ENCODE results near the gene TMEM97.
"Not testable (repeated sequence)": the region's sequence is repeated elsewhere in the genome, so short reads cannot be mapped to it uniquely, and the experiment has no call there.

TMEM97 gene

GRCh38 chr17:28338769-28339212, 19.8 kb downstream of the TMEM97 start:
- DNase-seq, result not testable (repeated sequence)

DNA sequence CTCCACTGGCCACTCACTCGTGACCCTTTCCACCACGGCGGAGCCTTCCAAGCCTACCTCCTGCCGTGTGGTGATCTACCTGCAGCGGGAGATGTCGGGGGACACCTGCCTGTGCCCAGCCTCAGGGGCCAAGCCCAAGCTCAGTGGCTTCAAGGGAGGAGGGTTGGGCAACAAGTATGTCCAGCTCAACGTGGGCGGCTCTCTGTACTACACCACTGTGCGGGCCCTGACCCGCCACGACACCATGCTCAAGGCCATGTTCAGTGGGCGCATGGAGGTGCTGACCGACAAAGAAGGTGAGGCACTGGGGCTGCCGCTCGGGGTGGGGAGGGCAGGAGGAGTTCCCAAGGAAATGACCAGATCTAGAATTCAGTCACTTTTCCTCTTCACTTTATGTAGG, 20.4 kb downstream of the TMEM97 start:
- no peak for DNase-seq

DNA sequence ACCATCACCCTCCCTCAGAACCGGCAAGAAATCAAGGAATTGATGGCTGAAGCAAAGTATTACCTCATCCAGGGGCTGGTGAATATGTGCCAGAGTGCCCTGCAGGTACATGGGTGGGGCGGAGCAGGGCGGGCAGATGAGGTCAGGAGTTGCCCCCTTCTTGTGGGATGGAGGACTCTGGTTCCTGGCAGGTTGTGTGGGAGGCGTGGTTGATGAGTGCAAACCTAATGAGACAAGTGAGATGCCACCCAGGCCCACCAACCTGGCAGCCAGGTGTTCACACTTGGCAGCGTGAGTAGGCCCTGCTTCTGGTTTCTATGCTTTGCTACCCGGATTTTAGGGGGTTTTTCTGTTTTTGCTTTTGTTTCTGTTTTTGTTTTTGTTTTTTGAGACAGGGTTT, 21.4 kb downstream of the TMEM97 start:
- DNase-seq, result no peak

GRCh38 chr17:28341516-28341915, 22.5 kb downstream of the TMEM97 start:
- no peak for DNase-seq

- no peak for DNase-seq
Measured at GRCh38 chr17:28342313-28342712, 23.3 kb downstream of the TMEM97 start.

GRCh38 chr17:28343491-28343932, 24.5 kb downstream of the TMEM97 start:
- no peak for DNase-seq

DNA sequence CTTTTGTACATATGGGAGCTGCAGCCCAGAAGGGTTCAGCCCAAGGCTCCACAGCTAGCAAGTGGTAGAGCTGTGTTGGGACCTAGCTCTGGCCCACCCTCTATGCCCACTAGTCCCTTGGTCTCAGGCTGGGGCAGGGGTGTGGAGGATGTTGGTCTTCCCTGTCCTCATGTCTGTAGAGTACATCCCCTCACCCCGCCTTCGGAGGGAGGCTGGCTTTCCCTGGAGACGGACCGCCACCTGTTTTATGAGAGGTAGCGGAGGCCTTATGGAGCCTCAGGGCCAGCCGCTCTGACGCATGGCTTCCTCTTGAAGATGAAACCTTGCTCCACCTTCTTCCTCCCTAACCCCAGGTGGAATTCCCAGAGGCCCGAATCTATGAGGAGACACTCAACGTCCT, 25.0 kb downstream of the TMEM97 start:
- no peak for DNase-seq

DNA sequence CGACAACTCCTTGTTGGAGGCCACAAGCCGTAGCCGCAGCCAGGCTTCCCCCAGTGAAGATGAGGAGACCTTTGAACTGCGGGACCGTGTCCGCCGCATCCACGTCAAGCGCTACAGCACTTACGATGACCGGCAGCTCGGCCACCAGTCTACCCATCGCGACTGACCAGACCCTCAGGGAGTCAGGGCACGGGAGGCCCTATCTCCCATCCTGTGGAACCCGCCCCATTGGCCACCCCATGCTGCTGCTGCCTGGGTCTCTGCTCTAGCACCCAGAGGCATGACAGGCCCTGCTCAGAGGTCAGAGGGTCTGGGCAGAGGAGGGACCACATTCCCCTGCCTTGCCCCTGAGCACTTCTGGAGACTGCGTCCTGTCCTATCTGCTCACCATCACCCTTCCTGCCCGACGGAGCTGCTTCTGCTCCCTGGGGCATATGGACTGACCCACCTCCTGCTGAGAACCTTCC, 25.5 kb downstream of the TMEM97 start:
- no peak for DNase-seq

DNA sequence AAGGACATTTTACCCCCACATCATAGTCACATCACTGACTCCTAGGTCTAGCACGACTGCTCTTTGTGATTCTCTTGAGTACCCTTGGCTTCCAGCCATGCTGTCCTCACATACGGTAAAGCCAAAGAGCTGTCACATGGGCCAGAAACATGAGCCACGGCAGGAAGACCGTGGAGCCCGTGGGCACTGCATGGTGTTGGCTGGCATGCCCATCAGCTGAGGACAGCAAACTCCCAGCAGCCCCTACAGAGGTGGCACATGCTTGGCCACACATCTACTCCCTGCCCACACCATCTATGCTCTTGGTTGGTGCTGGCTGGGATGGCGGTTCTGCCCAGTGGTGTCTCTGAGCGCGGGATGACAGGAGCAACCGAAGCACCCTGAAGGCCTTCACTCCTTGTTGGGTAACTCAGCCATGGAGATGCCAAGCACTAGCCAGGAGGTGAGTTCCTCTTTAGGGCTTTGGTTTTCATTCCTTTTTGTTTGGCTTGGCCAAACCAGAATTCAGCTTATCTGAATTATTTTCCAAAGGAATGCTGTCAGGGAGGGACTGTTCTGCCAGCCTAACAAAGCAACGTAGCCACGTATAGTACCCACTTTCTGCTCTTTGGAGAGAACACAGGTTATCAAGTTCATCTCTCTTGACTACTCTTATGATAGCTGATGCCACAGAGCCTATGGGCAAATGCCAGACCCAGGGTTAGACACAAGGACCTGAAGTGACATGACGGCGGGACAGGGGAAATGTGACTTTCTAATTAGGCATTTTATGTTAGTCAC, 26.6 kb downstream of the TMEM97 start:
- no peak for DNase-seq

DNA sequence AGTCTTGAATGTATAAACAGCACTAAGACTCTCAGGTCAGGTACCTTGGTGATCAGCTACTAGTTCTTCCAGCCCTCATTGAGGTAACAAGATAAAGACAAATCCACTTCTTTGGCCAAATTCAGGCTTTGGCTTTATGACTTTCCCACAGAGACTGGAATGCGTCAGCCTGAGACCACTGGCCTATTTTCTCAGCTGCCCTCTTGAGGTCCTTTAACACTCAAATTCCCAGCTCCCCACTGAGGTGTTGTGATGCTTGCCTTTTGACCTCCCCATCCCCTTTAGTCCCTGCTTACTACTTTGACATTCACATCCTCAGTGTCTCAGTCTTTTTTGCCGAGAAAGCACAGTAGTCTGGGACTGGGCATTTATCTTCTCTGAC, 27.2 kb downstream of the TMEM97 start:
- no peak for DNase-seq

- DNase-seq, result no peak
Measured at GRCh38 chr17:28346746-28347246, 27.8 kb downstream of the TMEM97 start.

- no peak for DNase-seq
Measured at GRCh38 chr17:28347261-28347891, 28.4 kb downstream of the TMEM97 start.

DNA sequence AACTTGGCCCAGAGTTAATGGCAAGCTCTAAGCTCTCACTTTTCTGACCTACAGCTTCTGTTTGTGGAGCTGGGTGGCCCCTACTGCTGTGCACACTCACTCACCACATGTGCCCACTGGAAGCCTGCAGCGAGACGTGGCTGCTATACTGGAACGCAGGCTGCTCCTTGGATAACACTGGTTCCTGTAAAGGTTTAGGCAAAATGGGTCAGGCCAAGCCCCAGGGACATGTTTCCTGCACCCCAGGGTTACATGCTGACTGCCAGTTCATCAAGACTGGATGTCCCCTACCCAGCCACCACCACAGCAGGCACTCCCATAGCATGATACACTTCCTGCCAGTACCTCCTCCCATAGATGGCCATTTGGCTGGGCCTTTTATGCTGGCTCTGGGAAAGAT, 30.0 kb downstream of the TMEM97 start:
- DNase-seq, result no peak

- DNase-seq, result no peak
Measured at GRCh38 chr17:28350271-28350670, 31.3 kb downstream of the TMEM97 start.

DNA sequence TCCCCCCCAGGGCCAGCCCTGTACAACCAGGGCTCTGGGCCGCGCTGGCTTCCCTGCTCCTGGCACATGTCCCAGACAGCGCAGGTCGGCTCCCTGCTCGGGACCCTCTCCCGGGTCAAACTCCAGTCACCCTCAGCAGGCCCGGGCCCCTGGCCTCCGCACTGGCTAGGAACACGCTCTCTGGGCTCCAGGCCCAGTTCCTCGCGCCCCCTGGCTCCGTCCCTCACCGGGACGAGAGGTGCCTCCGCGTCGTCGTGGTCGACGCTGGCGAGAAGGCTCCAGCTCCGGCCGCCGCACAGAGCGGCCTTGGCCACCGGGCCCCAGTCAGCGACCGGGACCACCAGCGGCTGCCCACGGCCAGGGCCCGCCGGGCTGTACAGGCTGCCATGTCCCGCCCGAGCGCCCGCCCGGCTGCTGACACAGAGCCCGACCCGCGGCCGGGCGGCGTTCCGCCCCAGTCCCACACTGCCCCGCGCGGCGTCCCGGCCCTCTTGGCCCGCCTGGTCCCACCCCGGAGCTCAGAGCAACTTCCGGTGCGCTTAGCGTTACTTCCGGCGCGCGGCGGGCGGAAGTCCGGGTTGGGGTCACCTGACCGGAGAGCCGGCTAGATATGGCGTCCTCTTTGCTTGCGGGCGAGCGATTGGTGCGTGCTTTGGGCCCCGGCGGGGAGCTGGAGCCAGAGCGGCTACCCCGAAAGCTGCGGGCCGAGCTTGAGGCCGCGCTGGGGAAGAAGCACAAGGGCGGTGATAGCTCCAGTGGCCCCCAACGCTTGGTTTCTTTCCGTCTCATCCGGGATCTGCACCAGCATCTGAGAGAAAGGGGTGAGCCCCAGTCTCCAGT, 38.3 kb downstream of the TMEM97 start, which contains the start of gene POLDIP2:
Gene POLDIP2 (minus strand): TSS at position 467 of the 840 bp plus-strand sequence. CDS start 79 bp downstream, at position 388.
- DNase-seq, result peak; percentile 96 to 97

DNA sequence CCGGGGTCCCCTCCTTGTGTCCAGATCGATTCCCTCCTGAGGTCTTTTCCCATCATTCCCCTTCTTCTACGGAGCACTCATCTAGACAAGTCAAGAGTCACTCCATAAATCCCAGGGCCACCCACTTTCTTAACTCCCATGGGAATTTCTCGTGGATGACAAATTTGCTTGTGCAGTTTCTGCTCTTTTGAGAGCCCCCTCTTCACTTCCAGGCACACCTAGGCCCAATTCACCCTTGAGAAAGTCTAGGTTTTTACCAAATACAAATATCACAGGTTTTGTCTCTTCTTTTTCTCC, 38.8 kb downstream of the TMEM97 start:
- no peak for DNase-seq

GRCh38 chr17:28363186-28363585, 44.2 kb downstream of the TMEM97 start:
- no peak for DNase-seq

GRCh38 chr17:28363776-28364650, 45.0 kb downstream of the TMEM97 start:
- no peak for DNase-seq

- DNase-seq, result no peak
Measured at GRCh38 chr17:28364665-28365363, 45.8 kb downstream of the TMEM97 start, which contains the start of gene SEBOX. SEBOX (minus strand) TSS chr17:28365199; CDS start chr17:28365151, 48 bp downstream.

DNA sequence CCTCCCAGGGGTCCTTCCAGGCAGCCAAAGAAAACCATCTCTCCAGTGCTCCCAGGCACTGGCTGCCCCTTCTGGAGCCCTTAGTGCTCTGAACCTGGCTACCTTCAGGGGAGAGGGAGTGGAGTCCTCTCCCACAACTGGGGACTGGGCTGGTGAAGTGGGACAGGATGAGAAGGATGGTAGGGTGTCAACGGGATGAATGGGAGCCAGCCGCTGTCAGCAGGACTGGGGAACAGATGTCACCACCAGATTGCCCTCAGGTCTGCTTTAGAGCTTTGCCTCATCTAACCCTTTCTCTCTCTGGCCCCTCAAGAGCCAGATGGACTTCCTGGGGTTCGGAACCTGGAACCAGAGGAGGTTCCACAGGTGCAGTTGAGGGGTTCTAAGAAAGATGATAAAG, 46.5 kb downstream of the TMEM97 start:
- no peak for DNase-seq

- DNase-seq, result no peak
Measured at GRCh38 chr17:28366605-28367004, 47.6 kb downstream of the TMEM97 start.

Measured in CD4-positive, alpha-beta T cell treated with Interleukin-1 beta for 1 hour (primary cell).